Measurements from ENCODE around the gene OR7A10. TPM values are rescaled to one million over a fixed set of nuclear protein-coding genes. Genes with fewer than 3 reads are reported as not detected.

OR7A10 gene
- total and polyA plus RNA-seq, 4 donors, result not detected

- ATAC-seq (ENCODE audit: low FRiP score) (no peak), DNase-seq (no peak)
- Histone ChIP-seq H3K36me3 (ENCODE audit: control insufficient read depth in 1 of 2, insufficient read depth in 2 of 2, low read length in 1 of 2) (no peaks in the 10 kb centered on the region), H3K9me3 (ENCODE audit: control insufficient read depth, low read length) (no peaks in the 10 kb centered on the region), H3K27ac (ENCODE audit: low read depth in 1 of 2, low read length in 2 of 2) (no peak overlapping the region), H3K27me3 (ENCODE audit: control insufficient read depth in 1 of 2, insufficient read depth in 2 of 2, low read length in 1 of 2) (no peaks in the 10 kb centered on the region), H3K4me3 (ENCODE audit: low read length in 2 of 2) (no peak overlapping the region), H3K4me1 (ENCODE audit: control insufficient read depth in 1 of 2, insufficient read depth in 2 of 2, low read length in 2 of 2) (no peaks in the 10 kb centered on the region)
- intact Hi-C loops (cut with DNase I), result no loop called here
- WGBS, 2 donors, result 7 to 14% methylated on average over 1 of the region's 1 CpG
Measured at GRCh38 chr19:14840206-14840605, 8.5 kb downstream of the OR7A10 start.

- Histone ChIP-seq H3K27me3 (ENCODE audit: control insufficient read depth in 1 of 2, insufficient read depth in 2 of 2, low read length in 1 of 2) (no peaks in the 10 kb centered on the region), H3K9me3 (ENCODE audit: control insufficient read depth, low read length) (no peaks in the 10 kb centered on the region), H3K4me1 (ENCODE audit: control insufficient read depth in 1 of 2, insufficient read depth in 2 of 2, low read length in 2 of 2) (no peaks in the 10 kb centered on the region), H3K4me3 (ENCODE audit: low read length in 2 of 2) (no peak overlapping the region), H3K27ac (ENCODE audit: low read depth in 1 of 2, low read length in 2 of 2) (no peak overlapping the region), H3K36me3 (ENCODE audit: control insufficient read depth in 1 of 2, insufficient read depth in 2 of 2, low read length in 1 of 2) (no peaks in the 10 kb centered on the region)
- 66 to 68% methylated on average over 4 of the region's 4 CpGs for WGBS, 2 donors
- intact Hi-C loops (cut with DNase I), result no loop called here
- DNase-seq, result no peak
- ATAC-seq (ENCODE audit: low FRiP score), result no peak
Measured at GRCh38 chr19:14837391-14837790, 11.3 kb downstream of the OR7A10 start.

DNA sequence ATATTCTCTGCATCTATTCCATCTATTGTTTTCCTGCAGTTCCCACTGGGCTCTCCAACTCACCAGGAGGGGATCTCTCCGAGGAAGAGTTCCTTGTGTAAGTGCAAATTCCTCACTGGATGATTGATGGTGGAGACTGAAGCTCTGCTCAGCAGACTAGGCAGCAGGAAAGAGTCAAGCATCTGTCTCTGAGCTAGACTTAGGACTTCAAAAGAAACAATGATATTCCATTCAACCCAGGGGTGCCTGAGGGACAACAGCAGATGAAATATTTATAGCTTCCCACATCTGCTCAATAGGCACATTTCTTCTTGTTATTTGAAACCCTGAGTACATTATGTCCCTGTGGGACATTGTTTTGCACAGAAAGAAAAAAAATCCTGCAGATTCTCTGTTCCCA lies 13.7 kb downstream of the OR7A10 start, which contains the start of the genes OR7A5 and OR7C1:
TSS of gene OR7A5 (minus strand) at position 175 of the 400 bp plus-strand sequence. CDS start 6,944 bp downstream, outside the sequence.
TSS of gene OR7C1 (minus strand) at position 175 of the 400 bp plus-strand sequence. CDS start 35,049 bp downstream, outside the sequence.
- H3K27ac ChIP-seq (ENCODE audit: low read depth in 1 of 2, low read length in 2 of 2), result no peak within 1 kb of the TSS
- H3K4me3 ChIP-seq (ENCODE audit: low read length in 2 of 2), result no peak within 1 kb of the TSS
- intact Hi-C loops (cut with DNase I), result no loop called here
- WGBS, 2 donors, result 6% methylated on average over 1 of the region's 1 CpG
- ATAC-seq (ENCODE audit: low FRiP score) (no peak), DNase-seq (no peak)
- H3K9me3 ChIP-seq (ENCODE audit: control insufficient read depth, low read length), result no peaks in the 10 kb centered on the region
- H3K36me3 ChIP-seq (ENCODE audit: control insufficient read depth in 1 of 2, insufficient read depth in 2 of 2, low read length in 1 of 2), result no peaks in the 10 kb centered on the region
- H3K27me3 ChIP-seq (ENCODE audit: control insufficient read depth in 1 of 2, insufficient read depth in 2 of 2, low read length in 1 of 2), result no peaks in the 10 kb centered on the region
- H3K4me1 ChIP-seq (ENCODE audit: control insufficient read depth in 1 of 2, insufficient read depth in 2 of 2, low read length in 2 of 2), result no peaks in the 10 kb centered on the region

GRCh38 chr19:14830702-14831101 lies 18.0 kb downstream of the OR7A10 start:
- intact Hi-C loops (cut with DNase I), result no loop called here
- Histone ChIP-seq H3K27ac (ENCODE audit: low read depth in 1 of 2, low read length in 2 of 2) (no peak overlapping the region), H3K27me3 (ENCODE audit: control insufficient read depth in 1 of 2, insufficient read depth in 2 of 2, low read length in 1 of 2) (no peaks in the 10 kb centered on the region), H3K4me1 (ENCODE audit: control insufficient read depth in 1 of 2, insufficient read depth in 2 of 2, low read length in 2 of 2) (no peaks in the 10 kb centered on the region), H3K4me3 (ENCODE audit: low read length in 2 of 2) (no peak overlapping the region), H3K36me3 (ENCODE audit: control insufficient read depth in 1 of 2, insufficient read depth in 2 of 2, low read length in 1 of 2) (no peaks in the 10 kb centered on the region), H3K9me3 (ENCODE audit: control insufficient read depth, low read length) (no peaks in the 10 kb centered on the region)
- no peak for ATAC-seq (ENCODE audit: low FRiP score)
- DNase-seq, result no peak
- WGBS, 2 donors, result 40 to 62% methylated on average over 4 of the region's 4 CpGs

DNA sequence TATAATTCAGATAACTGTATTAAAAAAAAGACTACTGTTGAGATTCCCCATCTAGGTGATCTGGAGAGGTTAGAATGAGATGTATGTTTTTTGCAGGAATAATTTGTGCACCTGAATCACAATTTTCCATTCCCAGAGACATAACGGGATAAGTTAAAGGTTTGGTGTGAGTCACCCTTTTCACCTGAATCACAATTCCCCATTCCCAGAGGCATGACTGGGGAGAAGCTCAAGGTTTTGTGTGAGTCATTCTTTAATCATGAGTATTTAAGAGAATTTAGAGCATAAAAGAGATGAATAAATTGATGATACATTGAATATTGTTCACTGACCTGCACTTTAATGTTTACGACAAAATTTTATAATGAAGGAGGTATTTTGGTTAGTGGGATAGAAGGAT lies 22.7 kb downstream of the OR7A10 start:
- WGBS, 2 donors, result 89 to 90% methylated on average over 2 of the region's 2 CpGs
- no peaks in the 10 kb centered on the region for H3K27me3 ChIP-seq (ENCODE audit: control insufficient read depth in 1 of 2, insufficient read depth in 2 of 2, low read length in 1 of 2)
- ATAC-seq (ENCODE audit: low FRiP score), result no peak
- H3K9me3 ChIP-seq (ENCODE audit: control insufficient read depth, low read length), result peaks cover 3% of the 10 kb centered on the region
- no peaks in the 10 kb centered on the region for H3K4me1 ChIP-seq (ENCODE audit: control insufficient read depth in 1 of 2, insufficient read depth in 2 of 2, low read length in 2 of 2)
- no peak overlapping the region for H3K27ac ChIP-seq (ENCODE audit: low read depth in 1 of 2, low read length in 2 of 2)
- no peaks in the 10 kb centered on the region for H3K36me3 ChIP-seq (ENCODE audit: control insufficient read depth in 1 of 2, insufficient read depth in 2 of 2, low read length in 1 of 2)
- no peak for DNase-seq
- H3K4me3 ChIP-seq (ENCODE audit: low read length in 2 of 2), result no peak overlapping the region
- intact Hi-C loops (cut with DNase I), result no loop called here

- Histone ChIP-seq H3K4me1 (ENCODE audit: control insufficient read depth in 1 of 2, insufficient read depth in 2 of 2, low read length in 2 of 2) (no peaks in the 10 kb centered on the region), H3K27ac (ENCODE audit: low read depth in 1 of 2, low read length in 2 of 2) (no peak overlapping the region), H3K27me3 (ENCODE audit: control insufficient read depth in 1 of 2, insufficient read depth in 2 of 2, low read length in 1 of 2) (no peaks in the 10 kb centered on the region), H3K9me3 (ENCODE audit: control insufficient read depth, low read length) (peaks cover 3% of the 10 kb centered on the region), H3K4me3 (ENCODE audit: low read length in 2 of 2) (no peak overlapping the region), H3K36me3 (ENCODE audit: control insufficient read depth in 1 of 2, insufficient read depth in 2 of 2, low read length in 1 of 2) (no peaks in the 10 kb centered on the region)
- WGBS, 2 donors, result 47 to 50% methylated on average over 6 of the region's 6 CpGs
- DNase-seq, result no peak
- no peak for ATAC-seq (ENCODE audit: low FRiP score)
- intact Hi-C loops (cut with DNase I), result no loop called here
Measured at GRCh38 chr19:14821937-14822336, 26.8 kb downstream of the OR7A10 start.

- Histone ChIP-seq H3K27ac (ENCODE audit: low read depth in 1 of 2, low read length in 2 of 2) (no peak overlapping the region), H3K4me1 (ENCODE audit: control insufficient read depth in 1 of 2, insufficient read depth in 2 of 2, low read length in 2 of 2) (no peaks in the 10 kb centered on the region), H3K9me3 (ENCODE audit: control insufficient read depth, low read length) (no peaks in the 10 kb centered on the region), H3K4me3 (ENCODE audit: low read length in 2 of 2) (no peak overlapping the region), H3K36me3 (ENCODE audit: control insufficient read depth in 1 of 2, insufficient read depth in 2 of 2, low read length in 1 of 2) (no peaks in the 10 kb centered on the region), H3K27me3 (ENCODE audit: control insufficient read depth in 1 of 2, insufficient read depth in 2 of 2, low read length in 1 of 2) (no peaks in the 10 kb centered on the region)
- DNase-seq, result no peak
- ATAC-seq (ENCODE audit: low FRiP score), result no peak
- intact Hi-C loops (cut with DNase I), result no loop called here
- 72 to 75% methylated on average over 8 of the region's 8 CpGs for WGBS, 2 donors
Measured at GRCh38 chr19:14818588-14818987, 30.1 kb downstream of the OR7A10 start.

GRCh38 chr19:14817052-14817451 lies 31.7 kb downstream of the OR7A10 start:
- H3K4me3 ChIP-seq (ENCODE audit: low read length in 2 of 2), result no peak overlapping the region
- no peak overlapping the region for H3K27ac ChIP-seq (ENCODE audit: low read depth in 1 of 2, low read length in 2 of 2)
- ATAC-seq (ENCODE audit: low FRiP score) (no peak), DNase-seq (no peak)
- no peaks in the 10 kb centered on the region for H3K4me1 ChIP-seq (ENCODE audit: control insufficient read depth in 1 of 2, insufficient read depth in 2 of 2, low read length in 2 of 2)
- H3K36me3 ChIP-seq (ENCODE audit: control insufficient read depth in 1 of 2, insufficient read depth in 2 of 2, low read length in 1 of 2), result no peaks in the 10 kb centered on the region
- intact Hi-C loops (cut with DNase I), result no loop called here
- 61 to 71% methylated on average over 3 of the region's 3 CpGs for WGBS, 2 donors
- H3K27me3 ChIP-seq (ENCODE audit: control insufficient read depth in 1 of 2, insufficient read depth in 2 of 2, low read length in 1 of 2), result no peaks in the 10 kb centered on the region
- no peaks in the 10 kb centered on the region for H3K9me3 ChIP-seq (ENCODE audit: control insufficient read depth, low read length)

DNA sequence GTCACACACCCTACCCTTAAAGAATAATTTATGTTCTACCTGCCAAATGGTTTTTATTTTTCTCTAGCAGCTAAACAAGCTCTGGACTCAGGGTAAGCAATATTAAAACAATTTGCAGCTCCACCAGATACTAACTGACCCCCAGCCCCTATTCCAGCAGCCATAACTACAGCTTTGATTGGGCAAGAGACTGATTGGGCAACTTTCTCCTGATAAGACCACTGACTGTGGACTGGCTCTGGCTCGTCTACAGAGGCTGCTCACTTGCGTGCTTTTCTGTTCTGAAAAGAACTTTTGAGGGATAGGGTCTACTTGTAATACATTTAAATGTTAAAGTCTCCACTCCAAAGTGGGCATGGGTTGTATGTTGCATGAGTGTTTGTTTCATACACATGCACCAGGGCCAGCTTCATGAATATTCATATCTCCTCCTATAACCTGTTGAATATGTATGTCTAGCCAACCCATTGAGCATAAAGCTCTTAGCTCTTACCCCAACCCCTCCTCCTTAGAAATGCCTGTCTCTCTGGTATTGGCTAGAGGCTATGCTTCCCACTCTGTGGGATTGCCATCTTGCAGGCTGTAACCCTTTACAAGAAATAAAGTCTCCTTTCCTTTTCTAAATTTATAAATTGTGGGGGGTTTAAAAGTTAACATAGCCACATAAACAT lies 33.6 kb downstream of the OR7A10 start:
- intact Hi-C loops (cut with DNase I), result no loop called here
- Histone ChIP-seq H3K9me3 (ENCODE audit: control insufficient read depth, low read length) (no peaks in the 10 kb centered on the region), H3K36me3 (ENCODE audit: control insufficient read depth in 1 of 2, insufficient read depth in 2 of 2, low read length in 1 of 2) (no peaks in the 10 kb centered on the region), H3K4me3 (ENCODE audit: low read length in 2 of 2) (no peak overlapping the region), H3K27me3 (ENCODE audit: control insufficient read depth in 1 of 2, insufficient read depth in 2 of 2, low read length in 1 of 2) (no peaks in the 10 kb centered on the region), H3K27ac (ENCODE audit: low read depth in 1 of 2, low read length in 2 of 2) (no peak overlapping the region), H3K4me1 (ENCODE audit: control insufficient read depth in 1 of 2, insufficient read depth in 2 of 2, low read length in 2 of 2) (no peaks in the 10 kb centered on the region)
- ATAC-seq (ENCODE audit: low FRiP score) (no peak), DNase-seq (no peak)
- 55 to 67% methylated on average over 2 of the region's 2 CpGs for WGBS, 2 donors
